HepG2 (cell line): ENCODE data around the gene SLC6A9. TPM values are rescaled to one million over a fixed set of nuclear protein-coding genes. Genes with fewer than 3 reads are reported as not detected.
A peak's percentile ranks its signal among the peaks of the same experiment; 100 is the strongest.

ENCODE experiments used
- CBFB ChIP-seq: sonication (generic); formaldehyde crosslinking; IDR thresholded peaks from 2 replicates; pipeline ENCODE4 v1.4.0; 2020; ENCODE audit warnings: missing genetic modification reagents
- EHMT2 ChIP-seq: fragments of 200-600 bp; sonication (generic); IDR thresholded peaks from 2 replicates; pipeline ENCODE4 v1.7.0; 2017; ENCODE audit warnings: antibody characterized with exemption, low read depth, low read length, borderline replicate concordance
- HMGXB3 ChIP-seq: sonication (generic); formaldehyde crosslinking; IDR thresholded peaks from 2 replicates; pipeline ENCODE4 v1.4.0; 2020; ENCODE audit warnings: missing genetic modification reagents, borderline replicate concordance
- KAT7 ChIP-seq: IDR thresholded peaks from 2 replicates; pipeline ENCODE4 v1.6.1; 2018; ENCODE audit warnings: borderline replicate concordance, missing compliant biosample characterization
- MEIS2 ChIP-seq: sonication (generic); formaldehyde crosslinking; IDR thresholded peaks from 2 replicates; pipeline ENCODE4 v1.9.0; 2021; ENCODE audit warnings: mild to moderate bottlenecking, missing genetic modification reagents
- NFYC ChIP-seq: IDR thresholded peaks from 2 replicates; pipeline ENCODE4 v1.6.1; 2016; ENCODE audit warnings: missing genetic modification reagents, missing compliant biosample characterization
- SP5 ChIP-seq: IDR thresholded peaks from 2 replicates; pipeline ENCODE4 v1.6.1; 2016; ENCODE audit warnings: low read depth, borderline replicate concordance
- ZEB1 ChIP-seq: IDR thresholded peaks from 2 replicates; pipeline ENCODE4 v1.6.1; 2012; ENCODE audit warnings: mild to moderate bottlenecking, low read depth, inconsistent platforms; ENCODE audit not compliant: insufficient replicate concordance
- ZNF282 ChIP-seq: fragments of 450-650 bp; IDR thresholded peaks from 2 replicates; pipeline ENCODE4 v1.6.1; 2018; ENCODE audit not compliant: partially characterized antibody
- ZNF607 ChIP-seq: sonication (generic); formaldehyde crosslinking; IDR thresholded peaks from 2 replicates; pipeline ENCODE4 v1.5.1; 2020; ENCODE audit warnings: missing genetic modification reagents, mild to moderate bottlenecking, borderline replicate concordance
- polyA plus RNA-seq, 8 experiments: library from polyadenylated mRNA; depleted of rRNA in 3 of 8; stranded (reverse) in 7 of 8; unstranded in 1 of 8; fragments of >200 nt; fragmentation: Illumina TruSeq in 4 of 8; extraction: Trizol in 4 of 8; gene quantifications; 2 replicates each; pipeline versions ENCODE4 v1.2.1 to v1.2.3, GENCODE V29; 2011 to 2016; ENCODE audit warnings: low read depth in 4 of 8, missing spikeins in 1 of 8, mixed read lengths in 1 of 8; ENCODE audit not compliant: insufficient read depth in 1 of 8
- total RNA-seq, 5 experiments: library from RNA; depleted of rRNA; stranded (reverse); fragments of >200 nt; fragmentation: Illumina TruSeq; extraction: Trizol; gene quantifications; 2 replicates each; pipeline ENCODE4 v1.2.3, GENCODE V29; 2016; ENCODE audit warnings: low read depth in 1 of 5
- TF ChIP-seq, protein P1 (sequence below): sonication (generic); formaldehyde crosslinking; IDR thresholded peaks from 2 replicates; pipeline ENCODE4 v1.9.0; 2021; ENCODE audit warnings: missing genetic modification reagents, borderline replicate concordance
- TF ChIP-seq, protein P2 (sequence below): sonication (generic); formaldehyde crosslinking; IDR thresholded peaks from 2 replicates; pipeline ENCODE4 v1.4.0; 2020; ENCODE audit warnings: missing genetic modification reagents
- TF ChIP-seq, protein P3 (sequence below): sonication (generic); formaldehyde crosslinking; conservative IDR thresholded peaks from 2 replicates; pipeline ENCODE4 v1.5.0; 2020; ENCODE audit warnings: missing genetic modification reagents
- TF ChIP-seq, protein P4 (sequence below): sonication (generic); formaldehyde crosslinking; IDR thresholded peaks from 2 replicates; pipeline ENCODE4 v1.4.0; 2020; ENCODE audit warnings: missing genetic modification reagents
- TF ChIP-seq, protein P5 (sequence below): sonication (generic); formaldehyde crosslinking; IDR thresholded peaks from 2 replicates; pipeline ENCODE4 v1.4.0; 2020; ENCODE audit warnings: mild to moderate bottlenecking, missing genetic modification reagents

Gene SLC6A9
- total and polyA plus RNA-seq, 2 of the 13 experiments (the other 11 are each of a cell fraction or from before 2014, with no cell fraction given), result 8.5 to 9.9 TPM

DNA sequence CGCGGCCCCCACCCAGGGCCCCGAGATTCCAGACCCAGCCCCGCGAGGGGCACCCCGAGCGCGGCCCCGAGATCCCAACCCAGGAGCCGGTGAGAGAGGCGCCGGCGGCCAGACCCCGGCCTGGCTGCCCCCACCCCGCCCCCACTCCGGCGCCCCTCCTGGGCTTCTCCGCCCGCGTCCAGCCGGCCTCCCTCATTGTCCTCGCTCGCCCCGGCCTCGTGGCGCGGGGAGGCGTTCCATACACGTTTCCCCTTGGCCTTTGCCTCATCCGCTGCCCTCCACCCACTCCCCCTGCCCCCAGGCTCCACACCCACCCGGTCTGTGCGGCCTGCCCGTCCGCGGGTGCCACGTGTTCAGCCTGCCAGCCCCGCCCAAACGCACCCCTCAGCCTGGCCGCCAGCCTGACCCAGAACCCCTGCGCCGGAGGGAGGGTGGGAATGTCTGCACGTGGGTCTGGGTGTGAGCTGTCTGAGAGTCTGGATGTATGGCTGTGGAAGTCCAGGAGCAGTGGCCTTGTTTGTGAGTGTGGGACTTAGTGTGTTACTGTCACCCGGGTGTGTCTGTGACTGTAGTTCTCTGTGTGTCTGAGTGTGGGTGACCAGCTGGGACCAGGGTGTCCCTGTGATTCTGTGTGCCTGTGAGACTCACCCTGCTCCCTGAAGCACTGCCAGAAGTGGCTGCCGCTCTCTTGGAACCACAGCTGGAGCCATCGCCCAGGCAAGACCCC, 51.6 kb downstream of the SLC6A9 start (continued):
- TF ChIP-seq, protein P1, sequence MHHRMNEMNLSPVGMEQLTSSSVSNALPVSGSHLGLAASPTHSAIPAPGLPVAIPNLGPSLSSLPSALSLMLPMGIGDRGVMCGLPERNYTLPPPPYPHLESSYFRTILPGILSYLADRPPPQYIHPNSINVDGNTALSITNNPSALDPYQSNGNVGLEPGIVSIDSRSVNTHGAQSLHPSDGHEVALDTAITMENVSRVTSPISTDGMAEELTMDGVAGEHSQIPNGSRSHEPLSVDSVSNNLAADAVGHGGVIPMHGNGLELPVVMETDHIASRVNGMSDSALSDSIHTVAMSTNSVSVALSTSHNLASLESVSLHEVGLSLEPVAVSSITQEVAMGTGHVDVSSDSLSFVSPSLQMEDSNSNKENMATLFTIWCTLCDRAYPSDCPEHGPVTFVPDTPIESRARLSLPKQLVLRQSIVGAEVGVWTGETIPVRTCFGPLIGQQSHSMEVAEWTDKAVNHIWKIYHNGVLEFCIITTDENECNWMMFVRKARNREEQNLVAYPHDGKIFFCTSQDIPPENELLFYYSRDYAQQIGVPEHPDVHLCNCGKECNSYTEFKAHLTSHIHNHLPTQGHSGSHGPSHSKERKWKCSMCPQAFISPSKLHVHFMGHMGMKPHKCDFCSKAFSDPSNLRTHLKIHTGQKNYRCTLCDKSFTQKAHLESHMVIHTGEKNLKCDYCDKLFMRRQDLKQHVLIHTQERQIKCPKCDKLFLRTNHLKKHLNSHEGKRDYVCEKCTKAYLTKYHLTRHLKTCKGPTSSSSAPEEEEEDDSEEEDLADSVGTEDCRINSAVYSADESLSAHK (CRISPR knock-in tag), result no peak
- TF ChIP-seq HMGXB3, result 0 out of 2 replicates have a peak, but pooled peaks have one; percentile 31
- TF ChIP-seq, protein P2, sequence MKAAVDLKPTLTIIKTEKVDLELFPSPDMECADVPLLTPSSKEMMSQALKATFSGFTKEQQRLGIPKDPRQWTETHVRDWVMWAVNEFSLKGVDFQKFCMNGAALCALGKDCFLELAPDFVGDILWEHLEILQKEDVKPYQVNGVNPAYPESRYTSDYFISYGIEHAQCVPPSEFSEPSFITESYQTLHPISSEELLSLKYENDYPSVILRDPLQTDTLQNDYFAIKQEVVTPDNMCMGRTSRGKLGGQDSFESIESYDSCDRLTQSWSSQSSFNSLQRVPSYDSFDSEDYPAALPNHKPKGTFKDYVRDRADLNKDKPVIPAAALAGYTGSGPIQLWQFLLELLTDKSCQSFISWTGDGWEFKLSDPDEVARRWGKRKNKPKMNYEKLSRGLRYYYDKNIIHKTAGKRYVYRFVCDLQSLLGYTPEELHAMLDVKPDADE, result no peak
- TF ChIP-seq ZNF607 (CRISPR knock-in tag), result no peak
- TF ChIP-seq, protein P3, sequence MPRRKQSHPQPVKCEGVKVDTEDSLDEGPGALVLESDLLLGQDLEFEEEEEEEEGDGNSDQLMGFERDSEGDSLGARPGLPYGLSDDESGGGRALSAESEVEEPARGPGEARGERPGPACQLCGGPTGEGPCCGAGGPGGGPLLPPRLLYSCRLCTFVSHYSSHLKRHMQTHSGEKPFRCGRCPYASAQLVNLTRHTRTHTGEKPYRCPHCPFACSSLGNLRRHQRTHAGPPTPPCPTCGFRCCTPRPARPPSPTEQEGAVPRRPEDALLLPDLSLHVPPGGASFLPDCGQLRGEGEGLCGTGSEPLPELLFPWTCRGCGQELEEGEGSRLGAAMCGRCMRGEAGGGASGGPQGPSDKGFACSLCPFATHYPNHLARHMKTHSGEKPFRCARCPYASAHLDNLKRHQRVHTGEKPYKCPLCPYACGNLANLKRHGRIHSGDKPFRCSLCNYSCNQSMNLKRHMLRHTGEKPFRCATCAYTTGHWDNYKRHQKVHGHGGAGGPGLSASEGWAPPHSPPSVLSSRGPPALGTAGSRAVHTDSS (CRISPR knock-in tag), result no peak
- TF ChIP-seq KAT7 (CRISPR knock-in tag), result no peak
- no peak for TF ChIP-seq ZNF282
- TF ChIP-seq, protein P4, sequence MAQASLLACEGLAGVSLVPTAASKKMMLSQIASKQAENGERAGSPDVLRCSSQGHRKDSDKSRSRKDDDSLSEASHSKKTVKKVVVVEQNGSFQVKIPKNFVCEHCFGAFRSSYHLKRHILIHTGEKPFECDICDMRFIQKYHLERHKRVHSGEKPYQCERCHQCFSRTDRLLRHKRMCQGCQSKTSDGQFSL (CRISPR knock-in tag), result no peak
- TF ChIP-seq CBFB (CRISPR knock-in tag), result no peak
- TF ChIP-seq ZEB1, result no peak
- TF ChIP-seq, protein P5, sequence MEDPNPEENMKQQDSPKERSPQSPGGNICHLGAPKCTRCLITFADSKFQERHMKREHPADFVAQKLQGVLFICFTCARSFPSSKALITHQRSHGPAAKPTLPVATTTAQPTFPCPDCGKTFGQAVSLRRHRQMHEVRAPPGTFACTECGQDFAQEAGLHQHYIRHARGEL (CRISPR knock-in tag), result no peak; the same call in 1 of the 2 replicates
- peak; percentile 85 for TF ChIP-seq SP5 (CRISPR knock-in tag)
- no peak for TF ChIP-seq MEIS2
- peak; percentile 24; the same call in 1 of the 2 replicates for TF ChIP-seq NFYC (CRISPR knock-in tag)
- no peak for TF ChIP-seq EHMT2
